ENCODE results near the gene PRADC1.
"Not testable (repeated sequence)": the region's sequence is repeated elsewhere in the genome, so short reads cannot be mapped to it uniquely, and the experiment has no call there.

Gene PRADC1

DNA sequence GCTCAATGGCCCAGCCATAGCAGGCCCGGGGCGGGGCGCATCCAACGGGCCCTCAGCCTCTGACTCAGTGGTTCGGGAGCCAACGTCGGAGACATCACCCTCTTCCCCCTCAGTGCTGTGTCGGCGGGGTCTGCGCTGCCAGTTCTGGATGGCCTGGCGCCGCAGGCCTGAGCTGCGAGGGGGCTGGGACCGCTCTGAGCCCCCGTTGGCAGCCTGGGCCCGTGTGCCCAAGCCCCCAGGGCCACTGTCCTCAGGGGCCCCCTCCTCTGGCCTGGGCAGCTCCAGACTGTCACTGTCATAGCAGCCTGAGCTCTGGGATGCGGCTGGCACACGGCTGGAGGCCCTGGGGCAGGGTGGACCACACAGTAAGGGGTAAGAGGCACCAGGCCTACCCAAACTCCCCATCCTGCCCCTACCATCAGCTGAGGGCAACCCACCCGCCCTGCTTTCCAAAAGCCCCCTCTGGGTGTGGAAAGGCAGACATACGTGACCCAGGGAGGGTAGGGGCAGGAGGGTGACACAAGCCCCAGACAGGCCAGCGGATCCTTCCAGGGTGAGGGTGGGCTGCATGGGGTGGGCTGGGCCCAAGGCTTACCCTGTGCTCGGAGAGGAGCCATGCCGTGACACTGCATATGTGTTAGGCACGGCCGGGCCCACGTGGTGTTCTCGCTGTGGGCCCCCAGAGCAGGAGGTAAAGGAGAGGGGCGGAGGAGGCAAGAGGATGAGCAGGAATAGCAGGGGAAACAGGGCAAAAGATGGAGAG, 32.4 kb upstream of the PRADC1 start:
- Histone ChIP-seq H3K9me3 (ENCODE audit: control insufficient read depth, insufficient read depth, low read length) (no peaks in the 10 kb centered on the region), H3K4me1 (ENCODE audit: control insufficient read depth, insufficient read depth, low read length) (peaks cover 4% of the 10 kb centered on the region), H3K36me3 (ENCODE audit: control insufficient read depth, insufficient read depth, low read length) (0 out of 2 replicates have a peak, but pooled peaks cover 2% of the 10 kb centered on the region), H3K27ac (ENCODE audit: low read length) (no peak overlapping the region), H3K27me3 (ENCODE audit: control insufficient read depth, insufficient read depth, low read length) (peaks cover 2% of the 10 kb centered on the region; the same call in 1 of the 2 replicates), H3K4me3 (ENCODE audit: low read length) (no peak overlapping the region)
- WGBS (ENCODE audit: insufficient coverage, insufficient read length) = no CpG with 5 or more reads among the region's 28 CpGs
- DNase-seq (ENCODE audit: low read depth, low spot score) = no peak

DNA sequence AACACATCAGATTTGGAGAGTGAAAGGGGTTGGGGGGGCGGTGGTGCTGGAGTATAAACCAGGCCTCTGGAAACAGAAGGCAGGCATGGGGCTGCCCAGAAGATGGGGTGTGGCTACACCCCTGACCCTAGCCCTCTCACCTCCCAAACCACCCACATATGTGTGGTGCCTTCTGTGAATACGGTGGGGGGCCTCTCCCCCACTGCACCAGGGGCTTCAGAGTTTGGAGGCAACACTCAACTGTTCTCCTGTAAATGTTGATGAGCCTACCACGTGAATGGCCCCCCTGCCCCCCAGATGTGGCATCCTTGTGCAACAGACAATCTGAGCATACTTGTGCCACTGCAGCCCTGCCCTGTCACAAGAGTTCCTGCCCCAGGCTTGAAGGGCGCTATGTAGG, 31.7 kb upstream of the PRADC1 start:
- WGBS (ENCODE audit: insufficient coverage, insufficient read length) = no CpG with 5 or more reads among the region's 4 CpGs
- Histone ChIP-seq H3K36me3 (ENCODE audit: control insufficient read depth, insufficient read depth, low read length) (0 out of 2 replicates have a peak, but pooled peaks cover 2% of the 10 kb centered on the region), H3K4me3 (ENCODE audit: low read length) (no peak overlapping the region), H3K9me3 (ENCODE audit: control insufficient read depth, insufficient read depth, low read length) (no peaks in the 10 kb centered on the region), H3K4me1 (ENCODE audit: control insufficient read depth, insufficient read depth, low read length) (peaks cover 5% of the 10 kb centered on the region), H3K27ac (ENCODE audit: low read length) (no peak overlapping the region), H3K27me3 (ENCODE audit: control insufficient read depth, insufficient read depth, low read length) (peaks cover 2% of the 10 kb centered on the region; the same call in 1 of the 2 replicates)
- DNase-seq (ENCODE audit: low read depth, low spot score) = no peak

DNA sequence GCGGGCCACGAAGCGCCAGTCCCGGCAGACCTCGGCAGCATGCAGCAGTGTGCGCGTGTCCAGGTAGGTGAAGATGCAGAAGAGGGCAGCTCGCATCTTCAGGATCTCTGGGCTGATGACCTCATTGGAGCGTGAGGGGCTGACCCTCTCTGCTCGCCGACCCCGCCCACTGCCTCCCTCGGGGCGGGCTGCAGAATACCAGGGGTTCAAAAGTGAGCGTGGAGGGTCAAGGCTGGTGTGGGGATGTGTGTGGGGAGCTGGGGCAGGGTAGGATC, 31.2 kb upstream of the PRADC1 start:
- Histone ChIP-seq H3K27ac (ENCODE audit: low read length) (no peak overlapping the region), H3K36me3 (ENCODE audit: control insufficient read depth, insufficient read depth, low read length) (0 out of 2 replicates have a peak, but pooled peaks cover 3% of the 10 kb centered on the region), H3K27me3 (ENCODE audit: control insufficient read depth, insufficient read depth, low read length) (peaks cover 2% of the 10 kb centered on the region; the same call in 1 of the 2 replicates), H3K4me3 (ENCODE audit: low read length) (no peak overlapping the region), H3K4me1 (ENCODE audit: control insufficient read depth, insufficient read depth, low read length) (peaks cover 5% of the 10 kb centered on the region), H3K9me3 (ENCODE audit: control insufficient read depth, insufficient read depth, low read length) (no peaks in the 10 kb centered on the region)
- no peak for DNase-seq (ENCODE audit: low read depth, low spot score)
- WGBS (ENCODE audit: insufficient coverage, insufficient read length) = no CpG with 5 or more reads among the region's 15 CpGs

DNA sequence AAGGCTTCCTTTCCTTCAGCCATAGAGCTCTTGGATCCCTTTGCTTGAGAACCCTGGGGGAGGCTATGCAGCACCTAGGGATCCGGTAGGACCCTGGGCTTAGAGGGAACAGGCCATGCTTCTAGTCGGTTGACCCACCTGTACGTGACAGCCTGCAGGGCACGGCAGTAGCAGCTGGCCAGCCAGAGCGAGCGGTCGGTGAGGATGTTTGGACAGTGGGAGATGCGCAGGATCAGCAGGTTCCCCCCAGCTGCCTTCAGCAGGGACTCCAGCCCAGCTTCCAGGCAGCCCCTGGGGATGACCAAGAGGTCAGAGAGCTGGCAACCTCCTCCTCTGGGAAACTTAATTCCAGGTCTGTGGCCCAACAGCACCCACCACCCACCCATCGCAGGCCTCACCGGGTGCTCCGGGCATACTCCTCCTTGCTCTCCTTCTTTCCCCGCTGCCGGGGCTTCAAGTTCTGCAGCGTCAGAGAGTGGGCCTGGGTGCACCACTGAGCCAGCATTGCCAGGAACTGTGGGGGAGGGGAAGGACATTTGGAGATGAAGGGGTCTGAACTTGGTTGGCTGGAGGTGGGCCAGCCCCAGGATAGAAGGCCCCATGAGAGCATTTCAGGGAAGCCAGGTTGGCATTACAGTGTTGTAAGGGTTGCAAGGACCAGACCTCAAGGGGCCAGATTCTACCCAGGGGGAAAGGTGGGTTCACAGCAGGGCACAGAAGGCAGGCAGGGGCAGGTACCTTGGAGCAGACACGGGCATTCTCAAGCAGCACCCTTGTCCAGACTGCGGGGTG, 30.7 kb upstream of the PRADC1 start:
- no peak overlapping the region for H3K4me3 ChIP-seq (ENCODE audit: low read length)
- DNase-seq (ENCODE audit: low read depth, low spot score) = no peak
- peaks cover 8% of the 10 kb centered on the region; the same call in 1 of the 2 replicates for H3K36me3 ChIP-seq (ENCODE audit: control insufficient read depth, insufficient read depth, low read length)
- H3K27ac ChIP-seq (ENCODE audit: low read length) = no peak overlapping the region
- no peaks in the 10 kb centered on the region for H3K9me3 ChIP-seq (ENCODE audit: control insufficient read depth, insufficient read depth, low read length)
- peaks cover 5% of the 10 kb centered on the region for H3K4me1 ChIP-seq (ENCODE audit: control insufficient read depth, insufficient read depth, low read length)
- H3K27me3 ChIP-seq (ENCODE audit: control insufficient read depth, insufficient read depth, low read length) = peaks cover 2% of the 10 kb centered on the region; the same call in 1 of the 2 replicates
- WGBS (ENCODE audit: insufficient coverage, insufficient read length) = no CpG with 5 or more reads among the region's 16 CpGs

DNA sequence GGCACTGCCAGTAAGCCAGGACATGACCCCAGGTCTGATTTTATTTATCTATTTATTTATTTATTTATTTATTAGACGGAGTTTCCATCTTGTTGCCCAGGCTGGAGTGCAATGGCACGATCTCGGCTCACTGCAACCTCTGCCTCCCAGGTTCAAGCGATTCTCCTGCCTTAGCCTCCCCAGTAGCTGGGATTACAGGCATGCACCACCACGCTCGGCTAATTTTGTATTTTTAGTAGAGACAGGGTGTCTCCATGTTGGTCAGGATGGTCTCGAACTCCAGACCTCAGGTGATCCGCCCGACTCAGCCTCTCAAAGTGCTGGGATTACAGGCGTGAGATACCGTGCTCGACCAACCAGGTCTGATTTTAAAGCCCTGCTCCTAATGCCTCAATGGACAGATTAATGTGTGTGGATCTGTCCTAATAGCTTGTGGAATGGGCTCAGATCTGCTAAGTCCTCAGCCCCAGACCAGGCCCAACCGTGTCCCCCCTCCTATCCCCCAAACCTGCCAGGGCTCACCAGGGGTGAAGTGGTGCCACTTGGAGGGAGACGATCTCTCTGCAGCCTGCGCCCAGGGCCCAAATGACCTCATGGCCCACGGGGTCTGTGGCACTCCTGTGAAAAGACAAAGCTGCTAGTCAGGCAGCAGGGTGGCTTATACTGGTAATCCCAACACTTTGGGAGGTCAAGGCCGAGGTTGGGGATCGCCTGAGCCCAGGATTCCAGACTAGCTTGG, 29.8 kb upstream of the PRADC1 start:
- not testable (repeated sequence) for H3K4me3 ChIP-seq (ENCODE audit: low read length); DNase-seq (ENCODE audit: low read depth, low spot score); H3K27me3 ChIP-seq (ENCODE audit: control insufficient read depth, insufficient read depth, low read length); H3K4me1 ChIP-seq (ENCODE audit: control insufficient read depth, insufficient read depth, low read length); H3K27ac ChIP-seq (ENCODE audit: low read length); H3K9me3 ChIP-seq (ENCODE audit: control insufficient read depth, insufficient read depth, low read length)
- WGBS (ENCODE audit: insufficient coverage, insufficient read length) = no CpG with 5 or more reads among the region's 18 CpGs
- H3K36me3 ChIP-seq (ENCODE audit: control insufficient read depth, insufficient read depth, low read length) = peaks cover 11% of the 10 kb centered on the region; the same call in 1 of the 2 replicates

DNA sequence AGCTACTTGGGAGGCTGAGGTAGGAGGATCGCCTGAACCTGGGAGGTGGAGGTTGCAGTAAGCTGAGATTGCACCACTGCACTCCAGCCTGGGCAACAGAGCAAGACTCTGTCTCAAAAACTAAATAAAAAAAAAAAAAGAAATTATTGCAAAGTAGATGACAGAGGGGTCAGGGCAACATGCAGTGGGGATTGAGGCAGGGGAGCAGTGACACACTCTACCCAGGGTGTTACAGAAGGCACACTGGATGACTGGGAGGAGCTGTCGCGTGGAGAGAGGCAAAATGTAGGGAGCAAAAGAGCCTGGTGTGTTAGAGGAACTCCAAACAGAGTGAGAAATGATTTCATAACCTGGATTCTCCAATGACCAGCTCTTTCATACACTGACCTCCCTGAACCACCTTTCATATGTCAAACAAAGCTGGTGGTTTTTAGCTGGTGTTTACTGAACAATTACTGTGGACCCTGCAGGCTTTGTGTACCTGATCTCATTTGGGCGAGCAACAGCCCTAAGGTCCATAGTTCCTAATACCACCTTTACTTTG, 29.1 kb upstream of the PRADC1 start:
- H3K4me3 ChIP-seq (ENCODE audit: low read length) = no peak overlapping the region
- peaks cover 11% of the 10 kb centered on the region; the same call in 1 of the 2 replicates for H3K36me3 ChIP-seq (ENCODE audit: control insufficient read depth, insufficient read depth, low read length)
- no CpG with 5 or more reads among the region's 4 CpGs for WGBS (ENCODE audit: insufficient coverage, insufficient read length)
- no peak overlapping the region for H3K27ac ChIP-seq (ENCODE audit: low read length)
- H3K9me3 ChIP-seq (ENCODE audit: control insufficient read depth, insufficient read depth, low read length) = no peaks in the 10 kb centered on the region
- no peak for DNase-seq (ENCODE audit: low read depth, low spot score)
- no peaks in the 10 kb centered on the region for H3K27me3 ChIP-seq (ENCODE audit: control insufficient read depth, insufficient read depth, low read length)
- H3K4me1 ChIP-seq (ENCODE audit: control insufficient read depth, insufficient read depth, low read length) = peaks cover 3% of the 10 kb centered on the region; the same call in 1 of the 2 replicates

DNA sequence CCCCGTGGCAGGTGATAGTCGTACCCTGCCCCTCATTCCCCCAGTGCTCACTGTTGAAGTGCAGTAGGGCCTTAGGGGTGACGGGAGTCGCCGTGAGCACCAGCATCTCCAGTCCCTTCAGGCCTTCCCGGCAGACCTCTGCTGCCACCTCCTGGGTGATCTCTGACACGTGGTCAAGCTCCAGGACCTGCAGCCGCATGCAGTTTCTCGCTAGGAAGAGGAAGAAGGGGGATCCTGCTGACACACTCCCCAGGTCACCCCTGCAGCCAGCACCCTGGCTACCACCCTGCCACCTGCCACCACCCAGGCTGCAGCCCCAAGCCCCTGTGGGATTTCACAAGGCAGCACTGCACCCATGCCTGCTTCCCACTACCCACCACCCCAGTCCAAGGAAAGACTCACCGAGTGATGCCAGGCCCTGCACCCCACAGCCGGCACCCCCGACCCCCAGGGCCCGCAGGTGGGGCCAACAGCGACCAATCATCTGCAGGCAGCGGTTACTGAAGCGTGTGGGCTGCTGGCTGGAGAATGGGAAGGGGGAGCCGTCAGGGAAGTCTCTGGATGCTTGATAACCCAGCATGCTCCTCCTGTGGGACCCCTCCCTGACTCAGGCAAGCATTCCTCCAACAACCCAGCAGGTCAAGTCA, 27.4 kb upstream of the PRADC1 start:
- Histone ChIP-seq H3K27ac (ENCODE audit: low read length) (no peak overlapping the region), H3K36me3 (ENCODE audit: control insufficient read depth, insufficient read depth, low read length) (peaks cover 11% of the 10 kb centered on the region; the same call in 1 of the 2 replicates), H3K9me3 (ENCODE audit: control insufficient read depth, insufficient read depth, low read length) (no peaks in the 10 kb centered on the region), H3K27me3 (ENCODE audit: control insufficient read depth, insufficient read depth, low read length) (no peaks in the 10 kb centered on the region), H3K4me3 (ENCODE audit: low read length) (no peak overlapping the region), H3K4me1 (ENCODE audit: control insufficient read depth, insufficient read depth, low read length) (peaks cover 3% of the 10 kb centered on the region; the same call in 1 of the 2 replicates)
- no peak for DNase-seq (ENCODE audit: low read depth, low spot score)
- no CpG with 5 or more reads among the region's 17 CpGs for WGBS (ENCODE audit: insufficient coverage, insufficient read length)

DNA sequence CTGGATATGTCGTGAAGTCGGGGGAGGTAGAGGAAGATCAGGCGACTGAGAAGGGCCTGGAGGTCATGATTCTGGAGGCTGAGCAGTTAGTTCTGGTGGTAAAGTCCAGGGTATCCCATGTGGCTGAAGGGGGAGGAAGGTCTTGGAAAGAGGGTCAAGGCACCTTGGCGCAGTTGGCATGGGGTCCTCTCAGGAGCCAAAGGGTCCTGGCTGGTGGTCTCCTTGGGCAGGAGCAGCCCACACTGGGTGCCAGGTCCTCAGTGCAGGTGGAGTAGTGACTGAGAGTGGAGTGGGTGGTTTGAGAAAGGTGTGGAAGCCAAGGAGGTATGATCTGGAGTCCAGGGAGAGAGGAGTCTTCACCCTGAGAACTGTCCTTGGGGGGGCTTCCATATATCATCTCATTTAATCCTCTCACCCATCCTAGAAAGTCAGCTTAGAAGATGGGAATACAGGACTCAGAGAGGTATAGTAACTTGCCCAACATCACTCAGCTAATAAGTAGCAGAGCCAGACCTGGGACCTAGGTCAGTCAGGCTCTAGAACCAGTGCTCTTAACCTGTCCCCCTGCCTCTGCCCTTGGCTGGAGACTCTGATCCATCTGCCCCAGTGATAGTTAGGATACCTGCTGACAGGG, 26.8 kb upstream of the PRADC1 start:
- Histone ChIP-seq H3K9me3 (ENCODE audit: control insufficient read depth, insufficient read depth, low read length) (no peaks in the 10 kb centered on the region), H3K4me3 (ENCODE audit: low read length) (no peak overlapping the region), H3K27ac (ENCODE audit: low read length) (no peak overlapping the region), H3K27me3 (ENCODE audit: control insufficient read depth, insufficient read depth, low read length) (no peaks in the 10 kb centered on the region), H3K4me1 (ENCODE audit: control insufficient read depth, insufficient read depth, low read length) (peaks cover 3% of the 10 kb centered on the region; the same call in 1 of the 2 replicates), H3K36me3 (ENCODE audit: control insufficient read depth, insufficient read depth, low read length) (peaks cover 11% of the 10 kb centered on the region; the same call in 1 of the 2 replicates)
- WGBS (ENCODE audit: insufficient coverage, insufficient read length) = no CpG with 5 or more reads among the region's 4 CpGs
- no peak for DNase-seq (ENCODE audit: low read depth, low spot score)

DNA sequence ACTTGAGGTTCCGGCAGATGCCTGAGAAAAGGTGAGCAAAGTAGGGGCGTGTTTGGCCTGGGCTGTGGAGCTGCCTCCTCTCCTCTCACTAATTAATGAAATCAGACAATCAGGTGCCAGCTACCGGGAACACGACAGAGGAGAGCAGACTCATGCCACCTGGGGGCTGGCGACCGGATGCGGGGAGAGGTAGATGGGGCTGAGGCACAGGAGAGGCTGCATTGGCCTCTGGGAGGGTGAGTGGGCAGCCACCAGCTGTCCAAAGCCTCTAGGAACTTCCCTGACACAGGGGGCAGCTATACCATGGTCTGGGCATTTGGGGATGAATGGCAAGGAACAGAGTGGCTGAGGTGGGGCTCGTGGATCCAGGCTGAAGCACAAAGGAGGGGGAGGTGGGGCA, 26.2 kb upstream of the PRADC1 start:
- Histone ChIP-seq H3K27me3 (ENCODE audit: control insufficient read depth, insufficient read depth, low read length) (no peaks in the 10 kb centered on the region), H3K36me3 (ENCODE audit: control insufficient read depth, insufficient read depth, low read length) (peaks cover 11% of the 10 kb centered on the region; the same call in 1 of the 2 replicates), H3K27ac (ENCODE audit: low read length) (no peak overlapping the region), H3K9me3 (ENCODE audit: control insufficient read depth, insufficient read depth, low read length) (no peaks in the 10 kb centered on the region), H3K4me1 (ENCODE audit: control insufficient read depth, insufficient read depth, low read length) (peaks cover 3% of the 10 kb centered on the region; the same call in 1 of the 2 replicates), H3K4me3 (ENCODE audit: low read length) (no peak overlapping the region)
- no peak for DNase-seq (ENCODE audit: low read depth, low spot score)
- WGBS (ENCODE audit: insufficient coverage, insufficient read length) = no CpG with 5 or more reads among the region's 8 CpGs
